Mesodermal cell (in vitro differentiated cells): ENCODE results near the gene CYTIP.

Experiments used
- H3K27ac ChIP-seq: 2 replicates; pipeline ENCODE4 v1.7.0; 2013; ENCODE audit warnings: mild to moderate bottlenecking, low read depth, low read length, moderate library complexity; ENCODE audit not compliant: severe bottlenecking
- H3K36me3 ChIP-seq: 2 replicates; pipeline ENCODE4 v1.7.1; 2013; ENCODE audit warnings: mild to moderate bottlenecking, low read length, moderate library complexity; ENCODE audit not compliant: control insufficient read depth, insufficient read depth
- H3K4me1 ChIP-seq: one replicate; pipeline ENCODE4 v1.7.1; 2013; ENCODE audit warnings: mild to moderate bottlenecking, low read length; ENCODE audit not compliant: insufficient read depth, control insufficient read depth, poor library complexity, severe bottlenecking
- H3K4me3 ChIP-seq: 2 replicates; pipeline ENCODE4 v1.7.0; 2013; ENCODE audit warnings: low read length, control low read depth, mild to moderate bottlenecking; ENCODE audit not compliant: insufficient read depth, poor library complexity, severe bottlenecking; ENCODE audit errors: extremely low read depth
- H3K9me3 ChIP-seq: 2 replicates; pipeline ENCODE4 v1.7.1; 2013; ENCODE audit warnings: mild to moderate bottlenecking, low read length, moderate library complexity; ENCODE audit not compliant: control insufficient read depth
- WGBS, 2 experiments: methylation state at CpG; one replicate each; pipeline ENCODE4 v1.1.5; 2013; ENCODE audit warnings: missing lambda C conversion rate in 2 of 2; ENCODE audit not compliant: insufficient coverage in 2 of 2; 5-methylcytosine and 5-hydroxymethylcytosine counted together

CYTIP gene

DNA sequence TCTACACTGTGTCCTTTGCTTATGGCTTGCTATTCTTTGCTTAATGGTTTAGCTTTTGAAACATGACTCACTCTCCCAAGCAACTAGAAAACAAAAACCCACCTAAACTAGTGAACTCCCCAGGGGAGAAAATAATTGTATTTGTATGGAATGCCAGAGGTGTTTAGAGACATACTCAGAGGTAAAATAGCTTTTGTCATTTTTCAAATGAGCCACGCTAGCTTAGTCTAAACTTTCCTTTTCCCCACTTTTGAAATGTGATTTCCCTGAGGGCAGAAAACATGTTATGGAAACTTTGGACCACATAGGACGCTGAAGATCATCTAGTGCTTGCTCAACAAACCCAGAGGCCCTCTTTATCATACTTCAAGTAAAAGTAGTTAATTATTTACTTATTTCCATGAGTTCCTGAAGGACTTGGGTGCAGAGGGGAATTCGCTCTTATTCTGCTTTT, 16.5 kb upstream of the CYTIP start:
- no peaks in the 10 kb centered on the region for H3K4me1 ChIP-seq
- H3K36me3 ChIP-seq = no peaks in the 10 kb centered on the region
- no peak overlapping the region for H3K27ac ChIP-seq
- H3K9me3 ChIP-seq = no peaks in the 10 kb centered on the region
- no peak overlapping the region for H3K4me3 ChIP-seq
- WGBS, 2 experiments = 63% methylated on average over 2 of the region's 3 CpGs; no CpG with 5 or more reads in 1 of the 2 experiments

DNA sequence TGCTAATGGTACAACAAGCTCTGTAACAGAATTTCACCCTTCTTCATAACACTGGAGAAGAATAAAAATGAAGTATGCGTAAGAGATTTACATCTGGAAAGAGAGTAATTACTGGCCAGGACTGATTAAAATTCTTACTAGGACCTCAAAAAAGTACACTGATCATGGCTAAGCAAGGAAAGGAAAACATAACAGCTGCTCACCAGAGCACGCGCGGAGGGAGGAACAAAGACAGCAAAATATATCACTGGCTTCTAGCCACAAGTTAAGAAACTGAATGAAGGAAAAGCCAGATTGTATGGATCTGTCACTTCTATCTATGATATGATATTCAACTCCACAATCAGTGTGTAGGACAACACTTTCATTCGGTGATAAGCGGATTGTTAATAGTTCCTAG, 15.6 kb upstream of the CYTIP start:
- no peaks in the 10 kb centered on the region for H3K36me3 ChIP-seq
- no peak overlapping the region for H3K4me3 ChIP-seq
- no peaks in the 10 kb centered on the region for H3K4me1 ChIP-seq
- no peak overlapping the region for H3K27ac ChIP-seq
- H3K9me3 ChIP-seq = no peaks in the 10 kb centered on the region
- 100% methylated on average over 1 of the region's 6 CpGs; no CpG with 5 or more reads in 1 of the 2 experiments for WGBS, 2 experiments

DNA sequence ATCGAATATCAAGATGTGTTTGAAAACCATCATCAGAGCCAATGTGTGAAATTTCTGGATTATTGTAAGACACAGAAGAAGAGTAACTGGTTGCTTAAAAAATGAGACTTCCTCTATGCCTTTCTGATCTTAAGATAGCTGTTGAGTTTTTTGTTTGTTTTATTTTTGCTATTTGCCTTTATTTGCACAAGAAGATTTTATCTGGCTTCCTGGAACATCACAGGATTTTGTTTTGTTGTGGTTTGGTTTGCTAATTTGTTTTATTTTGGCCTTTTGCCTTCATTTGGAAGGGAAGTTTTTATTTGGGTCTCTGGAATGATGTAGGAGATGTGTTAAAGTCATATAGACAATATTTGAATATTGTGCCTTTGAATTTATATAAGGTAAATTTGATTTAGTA, 3.9 kb upstream of the CYTIP start:
- Histone ChIP-seq H3K4me3 (no peak overlapping the region), H3K4me1 (no peaks in the 10 kb centered on the region), H3K27ac (no peak overlapping the region), H3K36me3 (no peaks in the 10 kb centered on the region), H3K9me3 (no peaks in the 10 kb centered on the region)
- no CpG with 5 or more reads among the region's 1 CpG for WGBS, 2 experiments

DNA sequence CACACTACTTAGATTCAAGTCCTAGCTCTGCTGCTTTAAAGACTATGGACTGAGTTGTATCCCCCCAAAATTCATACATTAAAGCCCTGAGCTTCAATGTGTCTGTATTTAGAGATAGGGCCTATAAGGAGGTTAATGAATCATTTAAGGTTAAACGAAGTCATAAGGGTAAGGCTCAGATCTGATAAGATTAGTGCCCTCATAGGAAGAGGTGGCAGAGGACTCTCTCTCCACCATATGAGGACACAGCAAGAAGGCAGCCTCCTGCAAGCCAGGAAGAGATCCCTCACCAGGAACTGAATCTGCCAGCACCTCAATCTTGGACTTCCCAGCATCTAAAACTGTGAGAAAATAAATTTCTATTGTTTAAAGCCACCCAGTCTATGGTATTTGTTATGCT, 3.1 kb upstream of the CYTIP start:
- H3K9me3 ChIP-seq = no peaks in the 10 kb centered on the region
- H3K4me3 ChIP-seq = no peak overlapping the region
- H3K27ac ChIP-seq = no peak overlapping the region
- WGBS, 2 experiments = 67% methylated on average over 1 of the region's 1 CpG; no CpG with 5 or more reads in 1 of the 2 experiments
- no peaks in the 10 kb centered on the region for H3K4me1 ChIP-seq
- H3K36me3 ChIP-seq = no peaks in the 10 kb centered on the region

DNA sequence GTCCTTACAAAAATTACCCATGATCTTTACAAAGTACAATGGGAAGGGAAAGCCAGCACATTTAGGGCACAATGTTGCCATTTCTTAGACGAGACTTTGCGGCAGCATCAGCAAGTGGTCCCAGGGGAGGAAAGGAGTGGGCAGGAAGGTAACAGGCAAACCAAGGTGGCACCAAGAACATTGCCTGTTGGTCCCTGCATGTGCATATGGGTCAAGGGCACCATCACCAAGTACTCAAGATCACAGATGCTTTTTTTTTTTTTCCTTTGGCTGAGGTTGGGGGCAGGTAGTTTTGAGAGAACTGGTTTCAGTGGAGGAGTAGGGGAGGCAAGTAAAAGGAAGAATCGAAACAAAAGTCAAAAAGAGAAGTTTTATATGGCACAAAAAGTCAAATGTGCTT, 752 bp upstream of the CYTIP start:
- no peaks in the 10 kb centered on the region for H3K36me3 ChIP-seq
- no peak overlapping the region for H3K27ac ChIP-seq
- no peaks in the 10 kb centered on the region for H3K4me1 ChIP-seq
- 93 to 100% methylated on average over 2 to 3 of the region's 3 CpGs for WGBS, 2 experiments
- no peak overlapping the region for H3K4me3 ChIP-seq
- H3K9me3 ChIP-seq = no peaks in the 10 kb centered on the region

DNA sequence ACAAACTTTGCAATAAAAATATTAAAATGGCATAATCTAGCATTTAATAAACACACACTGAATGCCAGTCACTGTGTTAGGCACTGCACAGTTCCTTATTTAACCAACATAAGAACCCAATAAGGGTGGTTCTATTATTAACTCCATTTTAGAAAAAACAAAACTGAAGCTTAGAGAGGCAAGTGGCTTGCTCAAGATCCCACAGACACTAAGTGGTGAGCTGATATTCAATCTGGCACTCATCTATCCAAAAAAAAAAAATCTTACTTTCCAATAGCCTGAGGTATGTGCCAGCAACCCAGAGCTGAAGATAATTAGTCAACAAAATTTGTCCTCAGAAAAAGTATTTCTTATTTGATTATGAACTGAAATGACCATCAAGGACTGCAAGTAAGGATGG, 799 bp downstream of the CYTIP start:
- Histone ChIP-seq H3K4me1 (no peaks in the 10 kb centered on the region), H3K27ac (no peak overlapping the region), H3K36me3 (no peaks in the 10 kb centered on the region), H3K4me3 (no peak overlapping the region), H3K9me3 (no peaks in the 10 kb centered on the region)

DNA sequence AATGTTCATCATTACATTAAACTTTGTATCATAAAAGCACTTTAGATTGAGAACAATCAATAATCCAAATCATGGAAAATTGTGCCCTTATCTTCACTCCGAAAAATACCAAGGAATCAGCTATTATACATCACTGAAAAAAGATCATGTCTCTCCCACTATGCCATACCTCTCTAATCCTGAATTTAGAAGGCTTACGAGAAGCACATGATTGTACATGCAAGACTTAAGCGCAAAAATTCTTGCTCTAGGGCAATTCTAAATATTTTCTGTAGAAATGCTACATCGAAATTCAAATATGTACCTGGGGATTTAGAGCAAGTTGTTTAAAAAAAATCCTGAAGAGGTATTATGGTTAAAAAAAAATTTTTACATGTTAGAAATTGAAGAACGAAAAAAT, 1.3 kb downstream of the CYTIP start:
- no peaks in the 10 kb centered on the region for H3K4me1 ChIP-seq
- 50 to 61% methylated on average over 2 to 3 of the region's 5 CpGs for WGBS, 2 experiments

DNA sequence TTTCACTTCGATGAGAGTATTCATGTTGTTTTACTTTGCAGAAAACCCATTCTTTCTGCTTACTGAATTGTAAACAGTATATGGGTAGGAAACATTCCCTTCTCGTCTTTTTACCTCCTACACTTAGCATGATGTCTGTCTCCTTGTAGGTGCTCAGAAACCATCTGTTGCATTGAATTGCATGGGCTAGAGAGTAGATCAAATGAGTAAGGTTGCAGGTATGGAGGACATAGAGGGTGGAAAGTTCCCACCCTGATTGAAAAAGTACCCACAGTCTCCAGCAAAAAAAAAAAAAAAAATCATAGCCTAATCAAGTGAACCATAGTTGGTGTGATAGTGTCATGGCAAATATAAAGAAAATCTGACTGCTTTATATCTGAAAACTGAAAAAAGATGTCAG, 1.7 kb downstream of the CYTIP start:
- no peak overlapping the region for H3K4me3 ChIP-seq
- no peaks in the 10 kb centered on the region for H3K9me3 ChIP-seq
- no peaks in the 10 kb centered on the region for H3K4me1 ChIP-seq
- no peaks in the 10 kb centered on the region for H3K36me3 ChIP-seq
- WGBS, 2 experiments = 100% methylated on average over 1 of the region's 2 CpGs; no CpG with 5 or more reads in 1 of the 2 experiments
- H3K27ac ChIP-seq = no peak overlapping the region

More for the DNA sequence above, 1.3 kb downstream of the CYTIP start:
- Histone ChIP-seq H3K27ac (no peak overlapping the region), H3K4me3 (no peak overlapping the region), H3K9me3 (no peaks in the 10 kb centered on the region), H3K36me3 (no peaks in the 10 kb centered on the region)

DNA sequence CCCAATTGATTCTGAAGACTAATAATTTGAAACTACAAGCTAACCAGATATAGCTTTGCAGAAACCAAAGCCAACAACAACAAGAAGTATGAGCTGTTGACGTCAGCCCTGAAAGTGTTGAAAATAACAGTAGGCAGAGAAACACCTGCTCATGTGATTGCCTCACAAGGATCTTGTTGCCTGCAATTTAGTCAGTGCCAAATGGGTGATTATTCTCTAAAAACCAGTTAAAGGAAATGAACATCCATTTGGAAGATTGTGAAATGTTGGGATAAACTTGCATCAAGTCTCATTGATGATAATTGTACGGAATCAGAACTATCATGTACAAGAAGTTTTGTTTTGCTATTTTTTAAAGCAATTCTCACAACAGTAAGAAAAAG, 2.8 kb downstream of the CYTIP start:
- H3K27ac ChIP-seq = no peak overlapping the region
- H3K9me3 ChIP-seq = no peaks in the 10 kb centered on the region
- no peaks in the 10 kb centered on the region for H3K36me3 ChIP-seq
- H3K4me3 ChIP-seq = no peak overlapping the region
- H3K4me1 ChIP-seq = no peaks in the 10 kb centered on the region
- 80% methylated on average over 1 of the region's 2 CpGs; no CpG with 5 or more reads in 1 of the 2 experiments for WGBS, 2 experiments

DNA sequence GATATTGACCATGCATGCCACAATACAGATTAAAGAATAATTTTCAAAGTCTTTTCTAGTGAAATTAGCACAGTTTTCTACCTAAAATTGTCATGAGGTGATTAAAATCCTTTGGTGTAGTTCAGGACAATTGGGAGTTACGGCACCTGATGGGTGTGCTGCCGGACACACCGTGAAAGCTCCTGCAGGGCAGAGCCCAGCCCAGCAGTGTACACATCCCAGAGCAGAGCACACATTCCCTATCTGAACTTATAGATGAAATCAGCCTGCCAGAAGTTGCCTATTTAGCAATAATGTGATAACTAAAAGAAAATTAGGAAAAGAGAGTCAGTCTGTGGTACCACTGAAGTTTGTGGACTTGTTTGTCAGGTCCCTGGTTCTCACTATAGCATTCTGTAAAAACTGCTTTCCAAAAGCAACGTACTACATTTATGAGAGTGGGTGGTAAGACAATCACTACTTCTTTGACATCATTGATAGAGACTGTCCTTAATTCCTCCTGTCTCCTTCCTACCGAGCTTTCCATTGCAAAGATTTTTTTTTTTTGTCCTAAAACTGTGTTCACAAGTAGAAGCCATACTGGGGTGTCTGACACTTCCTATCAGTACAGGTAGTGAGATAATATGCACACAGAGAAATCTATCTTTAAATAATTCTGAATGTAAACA, 3.4 kb downstream of the CYTIP start:
- no peaks in the 10 kb centered on the region for H3K36me3 ChIP-seq
- WGBS, 2 experiments = 80% methylated on average over 1 of the region's 5 CpGs; no CpG with 5 or more reads in 1 of the 2 experiments
- H3K27ac ChIP-seq = no peak overlapping the region
- no peaks in the 10 kb centered on the region for H3K9me3 ChIP-seq
- H3K4me3 ChIP-seq = no peak overlapping the region
- no peaks in the 10 kb centered on the region for H3K4me1 ChIP-seq

DNA sequence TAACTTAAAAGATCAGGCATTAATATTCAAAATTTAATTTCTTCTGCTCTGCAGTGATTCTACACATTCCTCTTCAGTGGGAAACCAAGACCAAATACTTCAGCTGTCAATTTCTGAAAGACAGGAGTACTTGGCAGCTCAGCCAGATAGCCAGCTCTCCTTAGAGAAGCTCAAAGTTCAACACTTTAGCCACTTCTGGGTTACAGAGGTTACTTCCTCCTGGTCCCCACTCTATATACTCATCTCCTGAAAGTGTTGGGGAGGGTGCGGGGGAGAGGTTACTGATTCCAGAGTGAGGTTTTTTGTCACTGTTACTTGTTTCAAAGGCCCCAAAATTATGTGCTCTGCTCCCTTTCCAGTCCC, 4.1 kb downstream of the CYTIP start:
- Histone ChIP-seq H3K4me3 (no peak overlapping the region), H3K4me1 (no peaks in the 10 kb centered on the region), H3K9me3 (no peaks in the 10 kb centered on the region), H3K36me3 (no peaks in the 10 kb centered on the region), H3K27ac (no peak overlapping the region)
- no CpG with 5 or more reads among the region's 1 CpG for WGBS, 2 experiments
